K562 (cell line): ENCODE data around the gene TMEM184B. TPM values are rescaled to one million over a fixed set of nuclear protein-coding genes. Genes with fewer than 3 reads are reported as not detected.

Experiments
- ARID3A ChIP-seq: IDR thresholded peaks from 2 replicates; pipeline ENCODE4 v1.6.1; 2012; ENCODE audit warnings: low read depth, low read length, improper control_type of control experiment, borderline replicate concordance
- CREBBP ChIP-seq: IDR thresholded peaks from one replicate; pipeline ENCODE4 v1.6.1; 2012; ENCODE audit warnings: low read depth, mild to moderate bottlenecking, control low read depth, inconsistent platforms, low read length
- DMBX1 ChIP-seq: fragments of 250-450 bp; sonication (Bioruptor Pico); IDR thresholded peaks from 2 replicates; pipeline ENCODE4 v1.8.0; 2022; ENCODE audit warnings: inconsistent platforms, mild to moderate bottlenecking, moderate library complexity, borderline replicate concordance
- EHMT2 ChIP-seq: fragments of 450-650 bp; IDR thresholded peaks from 2 replicates; pipeline ENCODE4 v1.6.1; 2018; ENCODE audit warnings: antibody characterized with exemption
- EZH2 ChIP-seq: IDR thresholded peaks from 2 replicates; pipeline ENCODE4 v1.6.1; 2012; ENCODE audit warnings: low read depth, mild to moderate bottlenecking, inconsistent platforms, low read length, borderline replicate concordance
- MBD1 ChIP-seq: fragments of 250-450 bp; sonication (Bioruptor Pico); IDR thresholded peaks from 2 replicates; pipeline ENCODE4 v1.8.0; 2022; ENCODE audit warnings: inconsistent platforms
- MEF2A ChIP-seq: IDR thresholded peaks from 2 replicates; pipeline ENCODE4 v1.6.1; 2011; ENCODE audit warnings: low read depth, mild to moderate bottlenecking, low read length, moderate library complexity; ENCODE audit not compliant: control insufficient read depth
- NEUROD1 ChIP-seq: fragments of 150-350 bp; IDR thresholded peaks from 2 replicates; pipeline ENCODE4 v1.6.1; 2014; ENCODE audit warnings: borderline replicate concordance, low read length, low read depth; ENCODE audit not compliant: partially characterized antibody
- NR0B1 ChIP-seq: fragments of 450-650 bp; IDR thresholded peaks from one replicate; pipeline ENCODE4 v1.6.1; 2018; ENCODE audit warnings: mild to moderate bottlenecking, moderate library complexity; ENCODE audit not compliant: partially characterized antibody
- PBX2 ChIP-seq, 2 experiments: IDR thresholded peaks in 1 of 2; conservative IDR thresholded peaks in 1 of 2; 2 replicates each; pipeline ENCODE4 v1.6.1; 2016; ENCODE audit warnings: low read depth in 2 of 2, mild to moderate bottlenecking in 1 of 2, missing compliant biosample characterization in 1 of 2, missing genetic modification characterization in 1 of 2, moderate library complexity in 1 of 2
- PRDM10 ChIP-seq: fragments of 450-650 bp; IDR thresholded peaks from 2 replicates; pipeline ENCODE4 v1.6.1; 2018; ENCODE audit not compliant: partially characterized antibody
- SREBF2 ChIP-seq: sonication (generic); formaldehyde crosslinking; IDR thresholded peaks from 2 replicates; pipeline ENCODE4 v1.4.0; 2020; ENCODE audit warnings: mild to moderate bottlenecking, missing genetic modification reagents
- TRIM28 ChIP-seq: fragments of 450-650 bp; IDR thresholded peaks from 2 replicates; pipeline ENCODE4 v1.6.1; 2017
- ZBTB8A ChIP-seq: fragments of 450-650 bp; IDR thresholded peaks from 2 replicates; pipeline ENCODE4 v1.6.1; 2018; ENCODE audit warnings: mild to moderate bottlenecking, moderate library complexity; ENCODE audit not compliant: partially characterized antibody
- ZNF140 ChIP-seq: fragments of 250-450 bp; sonication (Bioruptor Pico); IDR thresholded peaks from 2 replicates; pipeline ENCODE4 v1.8.0; 2021; ENCODE audit warnings: moderate library complexity, mild to moderate bottlenecking, inconsistent platforms
- ZNF507 ChIP-seq: conservative IDR thresholded peaks from 2 replicates; pipeline ENCODE4 v1.6.1; 2017; ENCODE audit warnings: missing genetic modification characterization, missing compliant biosample characterization
- polyA plus RNA-seq, 8 experiments: library from polyadenylated mRNA; depleted of rRNA in 4 of 8; stranded (reverse) in 5 of 8; unstranded in 3 of 8; fragments of >200 nt; fragmentation: Nextera tagmentation in 2 of 8; fragmentation: Illumina TruSeq in 1 of 8; extraction: Ambion mirVana in 2 of 8; extraction: Trizol in 1 of 8; gene quantifications; 2 replicates each; pipeline versions ENCODE4 v1.2.1 to v1.2.3, GENCODE V29; 2011 to 2014; ENCODE audit warnings: inconsistent platforms in 1 of 8, missing spikeins in 1 of 8
- total RNA-seq, 7 experiments: library from RNA; depleted of rRNA in 6 of 7; stranded (reverse); fragments of >200 nt in 6 of 7; fragmentation: Illumina TruSeq in 2 of 7; extraction: Trizol in 2 of 7; gene quantifications; 2 replicates each; pipeline versions ENCODE4 v1.2.1 to v1.2.3, GENCODE V29; 2011 to 2021; ENCODE audit warnings: low replicate concordance in 1 of 7

TMEM184B gene
- total and polyA plus RNA-seq, 9 of the 15 experiments (the other 6 are each of a cell fraction or from before 2014, with no cell fraction given), result 0.31 to 25.1 (median 6.2) TPM

GRCh38 chr22:38240734-38241252 lies 32.0 kb downstream of the TMEM184B start (continued):
- no peak for TF ChIP-seq MBD1 (CRISPR knock-in tag)
- TF ChIP-seq EZH2, result no peak
- TF ChIP-seq PBX2 (CRISPR knock-in tag; IDR thresholded peaks at IDR 0.05; ENCODE audit: low read depth), result no peak
- TF ChIP-seq PBX2 (tag; conservative IDR thresholded peaks at IDR 0.05; ENCODE audit: low read depth), result no peak
- no peak for TF ChIP-seq TRIM28
- TF ChIP-seq PRDM10, result no peak
- TF ChIP-seq CREBBP, result no peak
- no peak for TF ChIP-seq NEUROD1
- TF ChIP-seq DMBX1 (CRISPR knock-in tag), result no peak
- no peak for TF ChIP-seq MEF2A
- TF ChIP-seq EHMT2, result no peak
- TF ChIP-seq ZBTB8A, result no peak
- no peak for TF ChIP-seq SREBF2
- no peak for TF ChIP-seq ARID3A
- no peak for TF ChIP-seq ZNF140 (CRISPR knock-in tag)
- no peak for TF ChIP-seq ZNF507 (tag)
- no peak for TF ChIP-seq NR0B1
